ENCODE results near the gene ERG28.

DNA sequence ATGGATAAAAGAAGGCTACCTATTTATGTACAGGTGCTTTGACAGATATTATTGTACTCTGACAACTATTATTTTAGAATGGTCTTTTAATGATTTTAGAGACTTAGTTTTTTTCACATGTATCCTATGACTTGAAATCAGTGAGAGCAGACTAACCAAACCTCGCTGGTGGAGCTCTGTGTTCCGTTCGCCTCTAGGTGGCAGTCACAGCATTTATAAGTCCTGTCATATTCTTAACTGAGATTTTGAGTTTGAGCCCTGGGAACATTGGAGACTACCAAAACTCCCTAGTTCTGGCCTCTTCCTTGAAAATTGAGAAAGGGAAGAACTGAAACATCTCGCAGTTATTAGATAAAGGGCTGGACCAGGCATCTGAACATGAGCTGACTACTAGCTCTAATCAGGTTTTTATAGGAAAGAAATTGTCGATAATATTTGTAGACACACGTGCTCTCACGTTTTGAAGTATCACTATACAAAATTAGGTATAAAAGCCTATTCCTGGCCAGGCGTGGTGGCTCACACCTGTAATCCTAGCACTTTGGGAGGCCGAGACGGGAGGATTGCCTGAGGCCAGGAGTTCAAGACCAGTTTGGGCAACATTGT is 48.6 kb upstream of the ERG28 start:
- TF ChIP-seq, protein P1, sequence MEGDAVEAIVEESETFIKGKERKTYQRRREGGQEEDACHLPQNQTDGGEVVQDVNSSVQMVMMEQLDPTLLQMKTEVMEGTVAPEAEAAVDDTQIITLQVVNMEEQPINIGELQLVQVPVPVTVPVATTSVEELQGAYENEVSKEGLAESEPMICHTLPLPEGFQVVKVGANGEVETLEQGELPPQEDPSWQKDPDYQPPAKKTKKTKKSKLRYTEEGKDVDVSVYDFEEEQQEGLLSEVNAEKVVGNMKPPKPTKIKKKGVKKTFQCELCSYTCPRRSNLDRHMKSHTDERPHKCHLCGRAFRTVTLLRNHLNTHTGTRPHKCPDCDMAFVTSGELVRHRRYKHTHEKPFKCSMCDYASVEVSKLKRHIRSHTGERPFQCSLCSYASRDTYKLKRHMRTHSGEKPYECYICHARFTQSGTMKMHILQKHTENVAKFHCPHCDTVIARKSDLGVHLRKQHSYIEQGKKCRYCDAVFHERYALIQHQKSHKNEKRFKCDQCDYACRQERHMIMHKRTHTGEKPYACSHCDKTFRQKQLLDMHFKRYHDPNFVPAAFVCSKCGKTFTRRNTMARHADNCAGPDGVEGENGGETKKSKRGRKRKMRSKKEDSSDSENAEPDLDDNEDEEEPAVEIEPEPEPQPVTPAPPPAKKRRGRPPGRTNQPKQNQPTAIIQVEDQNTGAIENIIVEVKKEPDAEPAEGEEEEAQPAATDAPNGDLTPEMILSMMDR (conservative IDR thresholded peaks at IDR 0.05 in 1 of 2, IDR thresholded peaks at IDR 0.05 in 1 of 2; ENCODE audit: low read depth in 1 of 2, low read length in 2 of 2) = peak; percentile 75 to 85
- no peak for TF ChIP-seq EZH2 (IDR thresholded peaks at IDR 0.05; ENCODE audit: low read length, missing control alignments)

All from fibroblast of lung (primary cell).